HPDE6-E6E7 (cell line): Measurements from ENCODE around the gene STXBP4.

ENCODE experiments used
- DNase-seq: peaks from one replicate; pipeline ENCODE4 v3.0.0; 2011; ENCODE audit warnings: missing footprints; ENCODE audit errors: extremely low spot score

The STXBP4 gene

GRCh38 chr17:55219459-55219858, 250.9 kb downstream of the STXBP4 start:
- no peak for DNase-seq

GRCh38 chr17:55219934-55220333, 251.4 kb downstream of the STXBP4 start:
- DNase-seq: no peak
